ENCODE data around the gene CCN6.

The CCN6 gene

DNA sequence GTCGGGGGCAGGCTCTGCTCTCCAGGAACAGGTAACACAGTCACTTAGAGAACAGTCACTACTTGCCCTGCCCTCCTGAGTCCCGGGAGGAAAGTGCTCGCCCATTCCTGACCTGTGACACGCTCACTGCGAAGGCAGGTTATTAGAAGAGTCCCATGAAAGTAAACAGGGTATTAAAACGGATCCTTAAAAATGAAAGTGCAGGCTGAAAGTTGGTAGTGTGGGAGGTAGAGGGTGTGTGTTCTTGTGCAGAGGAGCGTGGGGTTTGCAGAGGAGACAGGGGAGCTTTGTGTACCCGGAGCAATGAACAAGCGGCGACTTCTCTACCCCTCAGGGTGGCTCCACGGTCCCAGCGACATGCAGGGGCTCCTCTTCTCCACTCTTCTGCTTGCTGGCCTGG lies at the start of gene CCN6:
Gene CCN6 (plus strand): TSS at position 104 of the 400 bp plus-strand sequence. CDS start 254 bp downstream, at position 358.
- no peak for DNase-seq (ENCODE audit: low read depth)
- TF ChIP-seq, protein P1, sequence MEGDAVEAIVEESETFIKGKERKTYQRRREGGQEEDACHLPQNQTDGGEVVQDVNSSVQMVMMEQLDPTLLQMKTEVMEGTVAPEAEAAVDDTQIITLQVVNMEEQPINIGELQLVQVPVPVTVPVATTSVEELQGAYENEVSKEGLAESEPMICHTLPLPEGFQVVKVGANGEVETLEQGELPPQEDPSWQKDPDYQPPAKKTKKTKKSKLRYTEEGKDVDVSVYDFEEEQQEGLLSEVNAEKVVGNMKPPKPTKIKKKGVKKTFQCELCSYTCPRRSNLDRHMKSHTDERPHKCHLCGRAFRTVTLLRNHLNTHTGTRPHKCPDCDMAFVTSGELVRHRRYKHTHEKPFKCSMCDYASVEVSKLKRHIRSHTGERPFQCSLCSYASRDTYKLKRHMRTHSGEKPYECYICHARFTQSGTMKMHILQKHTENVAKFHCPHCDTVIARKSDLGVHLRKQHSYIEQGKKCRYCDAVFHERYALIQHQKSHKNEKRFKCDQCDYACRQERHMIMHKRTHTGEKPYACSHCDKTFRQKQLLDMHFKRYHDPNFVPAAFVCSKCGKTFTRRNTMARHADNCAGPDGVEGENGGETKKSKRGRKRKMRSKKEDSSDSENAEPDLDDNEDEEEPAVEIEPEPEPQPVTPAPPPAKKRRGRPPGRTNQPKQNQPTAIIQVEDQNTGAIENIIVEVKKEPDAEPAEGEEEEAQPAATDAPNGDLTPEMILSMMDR (IDR thresholded peaks at IDR 0.05; ENCODE audit: low read length, missing control alignments) = no peak
- H3K4me3 ChIP-seq (replicated peaks; ENCODE audit: low read depth, low read length) = no peak within 1 kb of the TSS

DNA sequence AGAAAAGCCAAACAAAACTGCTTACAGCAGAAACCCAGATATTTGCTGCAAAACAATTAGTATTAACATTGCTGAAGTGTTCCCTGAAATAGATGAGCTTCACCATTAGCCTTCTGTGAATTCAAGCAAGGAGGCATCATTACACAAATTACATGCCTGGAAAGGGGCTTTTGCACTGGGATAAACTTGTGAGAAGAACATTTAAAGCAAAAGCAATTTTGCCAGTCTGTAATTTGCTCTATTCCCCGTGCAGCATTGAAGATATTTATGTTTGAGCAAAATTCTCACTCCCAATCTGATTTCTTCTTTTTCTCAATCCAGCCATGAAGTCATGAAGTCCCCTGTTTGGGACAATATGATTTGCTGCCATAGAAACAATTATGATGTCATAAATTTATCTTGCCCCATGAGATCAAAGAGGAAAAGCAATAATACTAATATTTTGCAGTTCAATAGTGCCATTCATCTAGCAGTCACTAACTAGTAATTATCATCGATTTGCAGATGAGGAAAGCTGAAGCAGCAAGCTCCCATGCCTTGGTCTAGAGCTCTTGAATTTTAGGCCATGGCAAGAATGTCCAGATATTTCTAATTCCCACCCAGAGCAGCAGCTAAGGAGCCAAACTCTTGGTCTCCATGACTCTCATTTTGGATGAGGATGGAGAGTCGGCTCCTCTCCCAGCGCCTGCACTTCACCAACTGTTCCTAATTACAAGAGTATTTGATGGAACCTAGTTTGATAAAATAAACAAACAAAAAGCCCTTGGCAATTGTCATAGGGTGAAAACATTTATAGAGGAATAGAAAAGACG lies 49.5 kb upstream of the CCN6 start:
- TF ChIP-seq, protein P1 (IDR thresholded peaks at IDR 0.05; ENCODE audit: low read length, missing control alignments) = no peak
- no peak overlapping the region for H3K4me3 ChIP-seq (replicated peaks; ENCODE audit: low read depth, low read length)
- DNase-seq (ENCODE audit: low read depth) = no peak

DNA sequence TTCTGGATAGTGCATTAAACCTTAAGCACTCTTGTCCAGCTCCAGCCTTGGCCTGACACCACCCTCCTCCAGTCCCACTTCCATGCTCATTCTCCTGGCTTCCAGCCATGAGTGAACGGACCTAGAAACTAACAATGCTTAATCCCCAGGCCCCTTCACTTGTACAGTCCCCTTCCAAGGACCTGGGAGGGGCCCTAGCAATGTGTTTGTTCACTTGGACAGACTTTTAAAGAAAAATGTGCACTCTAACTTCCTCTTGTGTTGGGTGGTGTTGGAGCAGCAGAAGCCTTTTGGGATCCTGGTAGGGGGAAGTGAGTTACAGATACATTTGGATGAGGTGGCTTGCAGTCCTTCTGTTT lies 48.9 kb upstream of the CCN6 start:
- DNase-seq (ENCODE audit: low read depth) = no peak
- TF ChIP-seq, protein P1 (IDR thresholded peaks at IDR 0.05; ENCODE audit: low read length, missing control alignments) = no peak
- H3K4me3 ChIP-seq (replicated peaks; ENCODE audit: low read depth, low read length) = no peak overlapping the region

DNA sequence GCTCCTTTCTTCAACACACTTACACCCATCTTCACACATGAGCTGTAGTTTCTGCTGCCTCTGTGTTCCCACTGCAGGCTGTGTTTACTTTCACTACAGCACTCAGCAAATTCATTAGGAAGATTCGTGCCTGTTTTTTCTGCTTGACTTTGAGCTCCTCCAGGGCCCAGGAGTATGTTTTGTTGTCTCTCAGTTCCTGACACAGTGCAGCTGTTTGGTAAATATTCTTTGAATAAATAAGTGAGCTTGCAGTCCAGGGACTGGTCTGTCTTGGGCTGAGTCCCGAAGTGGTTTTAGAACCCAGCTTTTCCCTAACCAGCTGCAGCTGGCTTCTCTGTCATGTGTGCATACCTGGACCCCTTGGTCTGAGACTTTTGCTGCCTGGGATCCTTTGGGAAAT lies 46.6 kb upstream of the CCN6 start:
- TF ChIP-seq, protein P1 (IDR thresholded peaks at IDR 0.05; ENCODE audit: low read length, missing control alignments) = no peak
- peak; percentile 60 for DNase-seq (ENCODE audit: low read depth)
- no peak overlapping the region for H3K4me3 ChIP-seq (replicated peaks; ENCODE audit: low read depth, low read length)

DNA sequence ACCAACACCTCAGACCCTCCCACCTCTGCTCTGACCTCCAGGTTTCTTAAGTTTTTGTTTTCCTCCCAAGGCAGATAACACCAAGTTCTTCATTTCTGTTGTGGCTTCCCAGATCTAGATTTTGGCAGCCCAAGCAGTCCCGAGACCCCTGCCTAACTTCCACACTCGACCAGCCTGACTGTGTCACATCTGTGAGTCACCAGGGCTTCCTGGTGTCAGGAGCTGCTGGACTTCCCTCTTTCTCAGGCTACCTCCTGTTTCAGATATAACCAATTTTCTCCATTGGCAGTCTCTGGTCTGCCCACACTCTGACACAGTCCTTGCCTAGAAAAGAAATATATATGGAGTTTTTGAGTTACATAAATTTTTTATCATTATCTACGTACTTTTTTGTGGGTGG lies 46.1 kb upstream of the CCN6 start:
- TF ChIP-seq, protein P1 (IDR thresholded peaks at IDR 0.05; ENCODE audit: low read length, missing control alignments) = no peak
- no peak overlapping the region for H3K4me3 ChIP-seq (replicated peaks; ENCODE audit: low read depth, low read length)
- DNase-seq (ENCODE audit: low read depth) = peak; percentile 65

DNA sequence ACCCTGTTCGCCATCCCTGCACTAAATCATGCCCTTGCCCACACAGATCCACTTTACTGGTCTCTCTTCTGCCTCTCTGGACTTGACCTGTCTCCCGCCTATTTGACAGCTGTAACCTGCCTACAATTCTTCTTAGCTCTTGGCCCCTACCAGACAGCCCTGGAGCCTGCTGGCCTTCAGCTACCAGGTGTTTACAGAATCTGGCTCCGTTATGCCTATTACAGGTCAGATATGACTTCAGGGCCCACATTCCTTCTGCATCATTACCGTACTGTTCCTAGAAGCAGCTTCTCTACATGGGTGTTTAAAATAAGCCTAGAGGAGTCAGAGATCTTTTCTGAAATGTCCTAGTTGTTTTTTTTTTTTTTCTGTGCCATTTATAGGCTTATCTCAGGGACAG lies 45.4 kb upstream of the CCN6 start:
- no peak for DNase-seq (ENCODE audit: low read depth)
- TF ChIP-seq, protein P1 (IDR thresholded peaks at IDR 0.05; ENCODE audit: low read length, missing control alignments) = no peak
- H3K4me3 ChIP-seq (replicated peaks; ENCODE audit: low read depth, low read length) = no peak overlapping the region

DNA sequence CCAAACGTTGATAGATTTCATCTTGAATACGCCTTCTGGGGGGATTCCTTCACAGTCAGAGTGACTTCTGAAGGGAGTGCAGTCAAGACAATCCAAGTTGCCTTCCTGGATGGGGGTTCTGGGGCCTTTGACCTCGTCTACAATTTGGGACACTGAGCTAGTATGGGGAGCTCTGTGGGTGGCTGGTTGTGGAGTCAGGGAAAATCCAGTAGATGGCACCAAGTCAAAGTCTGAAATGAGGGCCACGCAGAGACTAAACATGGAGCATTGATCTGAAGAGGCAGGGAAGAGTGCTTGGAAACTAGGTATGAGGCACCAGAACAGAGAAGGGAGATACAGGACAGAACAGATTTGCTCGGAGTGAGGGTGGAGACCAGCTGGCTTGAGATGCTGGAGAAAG lies 43.6 kb upstream of the CCN6 start:
- no peak overlapping the region for H3K4me3 ChIP-seq (replicated peaks; ENCODE audit: low read depth, low read length)
- no peak for DNase-seq (ENCODE audit: low read depth)
- TF ChIP-seq, protein P1 (IDR thresholded peaks at IDR 0.05; ENCODE audit: low read length, missing control alignments) = no peak

Data from fibroblast of pulmonary artery (primary cell).